DND-41 (cell line): ENCODE results near the gene DCC.

Source experiments
- ATAC-seq: fragments of 200-7000 bp; cut with Tn5 transposase; 3 replicates; pipeline ENCODE4 v1.9.1; 2021; ENCODE audit warnings: low read depth; ENCODE audit not compliant: insufficient read depth
- DNase-seq: peaks from one replicate; pipeline ENCODE4 v3.0.0-alpha.2; 2020
- H2AFZ ChIP-seq: 2 replicates; pipeline ENCODE4 v1.6.0; 2012; ENCODE audit warnings: low read depth, low read length
- H3K27ac ChIP-seq: 2 replicates; pipeline ENCODE4 v1.5.1; 2012; ENCODE audit warnings: low read length, inconsistent platforms
- H3K27me3 ChIP-seq: fragments of 200-600 bp; sonication (generic); 2 replicates; pipeline ENCODE4 v1.6.0; 2012; ENCODE audit warnings: low read length, mild to moderate bottlenecking, inconsistent platforms; ENCODE audit not compliant: insufficient read depth, poor library complexity
- H3K36me3 ChIP-seq: 2 replicates; pipeline ENCODE4 v1.5.1; 2012; ENCODE audit warnings: low read length, inconsistent platforms; ENCODE audit not compliant: insufficient read depth
- H3K4me1 ChIP-seq: 2 replicates; pipeline ENCODE4 v1.5.1; 2012; ENCODE audit warnings: mild to moderate bottlenecking, low read length; ENCODE audit not compliant: insufficient read depth
- H3K4me2 ChIP-seq: 2 replicates; pipeline ENCODE4 v1.6.0; 2012; ENCODE audit warnings: mild to moderate bottlenecking, moderate library complexity, low read length, inconsistent platforms; ENCODE audit not compliant: insufficient read depth
- H3K4me3 ChIP-seq, 2 experiments: fragments of 200-600 bp in 1 of 2; shearing (Covaris generic) in 1 of 2; 2 replicates each; pipeline ENCODE4 v1.5.1; 2012 to 2016; ENCODE audit warnings: inconsistent platforms in 2 of 2, low read length in 2 of 2, mild to moderate bottlenecking in 2 of 2, low read depth in 1 of 2, moderate library complexity in 1 of 2
- H3K79me2 ChIP-seq: 2 replicates; pipeline ENCODE4 v1.6.0; 2012; ENCODE audit warnings: low read length, inconsistent platforms; ENCODE audit not compliant: insufficient read depth
- H3K9ac ChIP-seq: 2 replicates; pipeline ENCODE4 v1.6.0; 2012; ENCODE audit warnings: low read depth, mild to moderate bottlenecking, inconsistent platforms, low read length, moderate library complexity
- H3K9me3 ChIP-seq: 2 replicates; pipeline ENCODE4 v1.5.1; 2012; ENCODE audit warnings: low read length, moderate library complexity, mild to moderate bottlenecking, inconsistent platforms; ENCODE audit not compliant: insufficient read depth, severe bottlenecking
- H4K20me1 ChIP-seq: 2 replicates; pipeline ENCODE4 v1.6.0; 2012; ENCODE audit warnings: low read length; ENCODE audit not compliant: insufficient read depth
- EZH2 ChIP-seq: IDR thresholded peaks from 3 replicates; pipeline ENCODE4 v1.6.1; 2012; ENCODE audit warnings: borderline replicate concordance, low read depth, mild to moderate bottlenecking, moderate library complexity, low read length, inconsistent platforms; ENCODE audit not compliant: severe bottlenecking
- TF ChIP-seq, protein P1 (sequence below): IDR thresholded peaks from 2 replicates; pipeline ENCODE4 v1.5.1; 2012; ENCODE audit warnings: borderline replicate concordance, low read length, moderate library complexity, mild to moderate bottlenecking; ENCODE audit not compliant: poor library complexity, severe bottlenecking; ENCODE audit errors: extremely low read depth

DCC gene

DNA sequence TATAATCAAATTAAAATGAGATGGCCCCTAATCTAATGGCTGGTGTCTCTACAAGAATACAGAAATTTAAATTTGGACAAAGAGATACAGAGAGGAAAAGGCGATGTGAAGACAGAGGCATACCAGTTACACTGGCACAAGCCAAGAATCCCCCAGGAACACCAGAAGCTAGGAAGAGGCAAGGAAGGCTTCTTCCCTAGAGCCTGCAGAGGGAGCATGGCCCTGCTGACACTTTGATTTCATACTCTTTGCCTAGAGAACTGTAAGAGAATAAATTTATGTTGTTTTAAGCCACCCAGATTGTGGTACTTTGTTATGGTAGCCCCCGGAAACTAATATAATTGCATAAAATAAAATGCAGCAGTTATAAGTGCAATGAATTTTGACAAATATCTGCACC, 1213.0 kb downstream of the DCC start:
- TF ChIP-seq EZH2, result no peak
- TF ChIP-seq, protein P1, sequence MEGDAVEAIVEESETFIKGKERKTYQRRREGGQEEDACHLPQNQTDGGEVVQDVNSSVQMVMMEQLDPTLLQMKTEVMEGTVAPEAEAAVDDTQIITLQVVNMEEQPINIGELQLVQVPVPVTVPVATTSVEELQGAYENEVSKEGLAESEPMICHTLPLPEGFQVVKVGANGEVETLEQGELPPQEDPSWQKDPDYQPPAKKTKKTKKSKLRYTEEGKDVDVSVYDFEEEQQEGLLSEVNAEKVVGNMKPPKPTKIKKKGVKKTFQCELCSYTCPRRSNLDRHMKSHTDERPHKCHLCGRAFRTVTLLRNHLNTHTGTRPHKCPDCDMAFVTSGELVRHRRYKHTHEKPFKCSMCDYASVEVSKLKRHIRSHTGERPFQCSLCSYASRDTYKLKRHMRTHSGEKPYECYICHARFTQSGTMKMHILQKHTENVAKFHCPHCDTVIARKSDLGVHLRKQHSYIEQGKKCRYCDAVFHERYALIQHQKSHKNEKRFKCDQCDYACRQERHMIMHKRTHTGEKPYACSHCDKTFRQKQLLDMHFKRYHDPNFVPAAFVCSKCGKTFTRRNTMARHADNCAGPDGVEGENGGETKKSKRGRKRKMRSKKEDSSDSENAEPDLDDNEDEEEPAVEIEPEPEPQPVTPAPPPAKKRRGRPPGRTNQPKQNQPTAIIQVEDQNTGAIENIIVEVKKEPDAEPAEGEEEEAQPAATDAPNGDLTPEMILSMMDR, result no peak
- Histone ChIP-seq H3K36me3 (no peaks in the 10 kb centered on the region), H3K79me2 (no peaks in the 10 kb centered on the region), H3K9ac (no peak overlapping the region), H2AFZ (no peak overlapping the region), H3K4me1 (no peaks in the 10 kb centered on the region), H3K27me3 (no peaks in the 10 kb centered on the region), H3K27ac (no peak overlapping the region), H3K4me3 (no peak overlapping the region), H3K4me2 (no peak overlapping the region), H4K20me1 (no peaks in the 10 kb centered on the region), H3K9me3 (no peaks in the 10 kb centered on the region)
- DNase-seq, result no peak
- no peak for ATAC-seq

DNA sequence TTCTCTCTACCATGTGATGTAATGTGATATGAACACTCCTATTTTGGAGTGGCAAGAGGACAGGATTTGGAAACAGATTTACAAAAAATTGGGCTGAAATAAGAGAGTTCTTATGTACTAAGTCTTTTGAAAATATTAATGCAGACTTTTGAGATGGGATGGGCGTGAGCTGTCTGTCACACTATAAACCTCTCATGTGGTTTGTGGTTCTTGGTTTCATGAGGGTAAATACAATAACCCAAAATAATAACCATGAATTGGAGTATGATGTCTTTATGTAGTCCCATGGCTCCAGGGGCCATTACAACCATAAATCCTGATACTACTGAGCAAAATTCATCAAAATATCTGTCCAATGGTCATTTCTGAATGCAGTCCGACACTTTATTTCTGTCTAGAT, 1216.5 kb downstream of the DCC start:
- no peaks in the 10 kb centered on the region for H3K79me2 ChIP-seq
- no peak overlapping the region for H2AFZ ChIP-seq
- H3K36me3 ChIP-seq, result no peaks in the 10 kb centered on the region
- no peak overlapping the region for H3K27ac ChIP-seq
- H3K27me3 ChIP-seq, result no peaks in the 10 kb centered on the region
- H3K4me1 ChIP-seq, result no peaks in the 10 kb centered on the region
- ATAC-seq, result no peak
- H3K9ac ChIP-seq, result no peak overlapping the region
- no peaks in the 10 kb centered on the region for H4K20me1 ChIP-seq
- H3K4me2 ChIP-seq, result no peak overlapping the region
- no peak for DNase-seq
- no peak overlapping the region for H3K4me3 ChIP-seq
- no peak for TF ChIP-seq EZH2
- TF ChIP-seq, protein P1, result no peak
- no peaks in the 10 kb centered on the region for H3K9me3 ChIP-seq

DNA sequence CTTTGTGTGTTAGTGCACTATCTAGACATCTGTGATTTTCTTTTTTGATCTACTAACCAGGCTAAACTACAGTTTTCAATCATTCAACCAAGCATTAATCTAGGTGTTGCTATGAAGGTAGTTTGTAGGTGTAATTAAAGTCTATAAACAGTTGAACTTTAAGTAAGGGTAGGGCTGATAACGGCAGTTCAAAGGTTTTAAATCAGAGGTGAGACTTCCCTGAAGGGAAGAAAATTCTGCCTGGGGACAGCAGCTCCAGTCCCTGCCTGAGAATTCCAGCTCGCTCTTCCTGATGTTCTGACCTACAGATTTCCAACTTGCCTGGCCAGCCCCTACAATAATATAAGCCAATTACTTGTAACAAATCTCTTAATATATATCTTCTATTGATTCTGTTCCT, 1220.5 kb downstream of the DCC start:
- Histone ChIP-seq H4K20me1 (no peaks in the 10 kb centered on the region), H3K36me3 (no peaks in the 10 kb centered on the region), H3K9me3 (no peaks in the 10 kb centered on the region), H3K4me3 (no peak overlapping the region), H3K4me1 (no peaks in the 10 kb centered on the region), H3K27me3 (no peaks in the 10 kb centered on the region), H3K9ac (no peak overlapping the region), H2AFZ (no peak overlapping the region), H3K79me2 (no peaks in the 10 kb centered on the region), H3K27ac (no peak overlapping the region), H3K4me2 (no peak overlapping the region)
- no peak for TF ChIP-seq EZH2
- TF ChIP-seq, protein P1, result no peak
- ATAC-seq (no peak), DNase-seq (no peak)

DNA sequence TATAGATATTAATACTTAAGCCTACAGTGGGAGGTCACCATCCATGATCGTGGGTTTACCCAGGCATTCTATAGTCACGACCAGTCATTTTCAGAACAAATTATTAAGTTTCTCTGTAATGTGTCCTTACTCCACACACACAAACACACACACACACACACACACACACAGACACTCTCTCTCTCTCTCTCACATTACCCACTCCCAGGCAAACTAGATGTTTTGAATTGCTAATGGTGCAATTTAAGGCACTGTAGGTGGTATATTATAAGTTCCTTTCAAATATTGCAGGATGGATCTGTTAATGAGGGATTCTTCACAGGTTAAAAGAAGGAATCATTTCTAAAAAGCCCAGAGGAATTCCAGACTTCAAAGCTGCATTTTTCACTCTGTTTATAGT, 1226.6 kb downstream of the DCC start:
- Histone ChIP-seq H3K4me2 (no peak overlapping the region), H3K4me3 (no peak overlapping the region), H3K27ac (no peak overlapping the region), H3K36me3 (no peaks in the 10 kb centered on the region), H3K9ac (no peak overlapping the region), H4K20me1 (no peaks in the 10 kb centered on the region), H3K27me3 (no peaks in the 10 kb centered on the region), H3K9me3 (no peaks in the 10 kb centered on the region), H3K79me2 (no peaks in the 10 kb centered on the region), H2AFZ (no peak overlapping the region), H3K4me1 (no peaks in the 10 kb centered on the region)
- DNase-seq, result no peak
- no peak for ATAC-seq
- TF ChIP-seq EZH2, result no peak
- TF ChIP-seq, protein P1, result no peak
